ENCODE measurements around the gene TLE1.

Gene TLE1

GRCh38 chr9:81573415-81574321, 115.7 kb downstream of the TLE1 start:
- no peak for DNase-seq

- no peak for DNase-seq
These were observed 119.3 kb downstream of the TLE1 start for GRCh38 chr9:81570083-81570482.

- no peak for DNase-seq
These were observed 123.2 kb downstream of the TLE1 start for GRCh38 chr9:81566074-81566698.

- no peak for DNase-seq
These were observed 123.7 kb downstream of the TLE1 start for GRCh38 chr9:81565609-81566008.

- DNase-seq, result no peak
These were observed 124.2 kb downstream of the TLE1 start for GRCh38 chr9:81565144-81565543.

- no peak for DNase-seq
These were observed 124.7 kb downstream of the TLE1 start for GRCh38 chr9:81564632-81565031.

- no peak for DNase-seq
These were observed 125.6 kb downstream of the TLE1 start for GRCh38 chr9:81563739-81564138.

GRCh38 chr9:81563020-81563407, 126.3 kb downstream of the TLE1 start:
- DNase-seq, result no peak

GRCh38 chr9:81562231-81563019, 126.9 kb downstream of the TLE1 start:
- no peak for DNase-seq

- DNase-seq, result no peak
These were observed 128.3 kb downstream of the TLE1 start for GRCh38 chr9:81560851-81561732.

- no peak for DNase-seq
These were observed 129.6 kb downstream of the TLE1 start for GRCh38 chr9:81559709-81560108.

GRCh38 chr9:81559197-81559596, 130.2 kb downstream of the TLE1 start:
- no peak for DNase-seq

GRCh38 chr9:81558091-81558830, 131.1 kb downstream of the TLE1 start:
- no peak for DNase-seq

- no peak for DNase-seq
These were observed 131.8 kb downstream of the TLE1 start for GRCh38 chr9:81557452-81558090.

- no peak for DNase-seq
These were observed 132.4 kb downstream of the TLE1 start for GRCh38 chr9:81556923-81557322.

- DNase-seq, result no peak
These were observed 136.8 kb downstream of the TLE1 start for GRCh38 chr9:81552581-81552991.

- DNase-seq, result no peak
These were observed 139.2 kb downstream of the TLE1 start for GRCh38 chr9:81550207-81550583.

- DNase-seq, result no peak
These were observed 139.7 kb downstream of the TLE1 start for GRCh38 chr9:81549500-81550206.

- DNase-seq, result no peak
These were observed 140.4 kb downstream of the TLE1 start for GRCh38 chr9:81548911-81549310.

- no peak for DNase-seq
These were observed 142.9 kb downstream of the TLE1 start for GRCh38 chr9:81546489-81546888.

GRCh38 chr9:81543695-81544094, 145.7 kb downstream of the TLE1 start:
- no peak for DNase-seq
